ENCODE data around the gene CCDC106. TPM values are rescaled to one million over a fixed set of nuclear protein-coding genes. Genes with fewer than 3 reads are reported as not detected.

CCDC106 gene
- total and polyA plus RNA-seq, 2 experiments from 2014 or later: 42.4 to 43.5 TPM

GRCh38 chr19:55686311-55687050, 38.5 kb downstream of the CCDC106 start:
- Histone ChIP-seq H3K4me3 (no peak overlapping the region), H3K4me1 (ENCODE audit: low read depth) (no peaks in the 10 kb centered on the region), H3K36me3 (peaks cover 10% of the 10 kb centered on the region), H3K9me3 (ENCODE audit: low read depth) (no peaks in the 10 kb centered on the region), H3K27ac (no peak overlapping the region), H3K27me3 (no peaks in the 10 kb centered on the region)
- no peak for DNase-seq (ENCODE audit: low read depth in 1 of 2, low spot score in 1 of 2)
- TF ChIP-seq, protein P1, sequence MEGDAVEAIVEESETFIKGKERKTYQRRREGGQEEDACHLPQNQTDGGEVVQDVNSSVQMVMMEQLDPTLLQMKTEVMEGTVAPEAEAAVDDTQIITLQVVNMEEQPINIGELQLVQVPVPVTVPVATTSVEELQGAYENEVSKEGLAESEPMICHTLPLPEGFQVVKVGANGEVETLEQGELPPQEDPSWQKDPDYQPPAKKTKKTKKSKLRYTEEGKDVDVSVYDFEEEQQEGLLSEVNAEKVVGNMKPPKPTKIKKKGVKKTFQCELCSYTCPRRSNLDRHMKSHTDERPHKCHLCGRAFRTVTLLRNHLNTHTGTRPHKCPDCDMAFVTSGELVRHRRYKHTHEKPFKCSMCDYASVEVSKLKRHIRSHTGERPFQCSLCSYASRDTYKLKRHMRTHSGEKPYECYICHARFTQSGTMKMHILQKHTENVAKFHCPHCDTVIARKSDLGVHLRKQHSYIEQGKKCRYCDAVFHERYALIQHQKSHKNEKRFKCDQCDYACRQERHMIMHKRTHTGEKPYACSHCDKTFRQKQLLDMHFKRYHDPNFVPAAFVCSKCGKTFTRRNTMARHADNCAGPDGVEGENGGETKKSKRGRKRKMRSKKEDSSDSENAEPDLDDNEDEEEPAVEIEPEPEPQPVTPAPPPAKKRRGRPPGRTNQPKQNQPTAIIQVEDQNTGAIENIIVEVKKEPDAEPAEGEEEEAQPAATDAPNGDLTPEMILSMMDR (IDR thresholded peaks at IDR 0.05; ENCODE audit: low read depth, low read length): no peak

- Histone ChIP-seq H3K9me3 (ENCODE audit: low read depth) (no peaks in the 10 kb centered on the region), H3K27ac (no peak overlapping the region), H3K4me1 (ENCODE audit: low read depth) (no peaks in the 10 kb centered on the region), H3K4me3 (no peak overlapping the region), H3K36me3 (peaks cover 10% of the 10 kb centered on the region), H3K27me3 (no peaks in the 10 kb centered on the region)
- TF ChIP-seq, protein P1 (IDR thresholded peaks at IDR 0.05; ENCODE audit: low read depth, low read length): no peak
- no peak for DNase-seq (ENCODE audit: low read depth in 1 of 2, low spot score in 1 of 2)
Measured at GRCh38 chr19:55687281-55688201, 39.5 kb downstream of the CCDC106 start.

- Histone ChIP-seq H3K27ac (no peak overlapping the region), H3K4me3 (no peak overlapping the region), H3K4me1 (ENCODE audit: low read depth) (no peaks in the 10 kb centered on the region), H3K36me3 (peaks cover 10% of the 10 kb centered on the region), H3K27me3 (no peaks in the 10 kb centered on the region), H3K9me3 (ENCODE audit: low read depth) (no peaks in the 10 kb centered on the region)
- TF ChIP-seq, protein P1 (IDR thresholded peaks at IDR 0.05; ENCODE audit: low read depth, low read length): no peak
- no peak for DNase-seq (ENCODE audit: low read depth in 1 of 2, low spot score in 1 of 2)
Measured at GRCh38 chr19:55688422-55689218, 40.6 kb downstream of the CCDC106 start.

- no peaks in the 10 kb centered on the region for H3K4me1 ChIP-seq (ENCODE audit: low read depth)
- TF ChIP-seq, protein P1 (IDR thresholded peaks at IDR 0.05; ENCODE audit: low read depth, low read length): no peak
- H3K27ac ChIP-seq: no peak overlapping the region
- no peaks in the 10 kb centered on the region for H3K9me3 ChIP-seq (ENCODE audit: low read depth)
- DNase-seq (ENCODE audit: low read depth in 1 of 2, low spot score in 1 of 2): no peak
- H3K4me3 ChIP-seq: no peak overlapping the region
- peaks cover 8% of the 10 kb centered on the region for H3K36me3 ChIP-seq
- no peaks in the 10 kb centered on the region for H3K27me3 ChIP-seq
Measured at GRCh38 chr19:55689411-55690108, 41.5 kb downstream of the CCDC106 start.

Data from cardiac muscle cell (in vitro differentiated cells and primary cell).